NCI-H2081 (cell line): Measurements from ENCODE around the gene MED27.

Source experiments
- DNase-seq, 2 experiments: peaks; one replicate each; lab custom pipeline; 2025; lab: John Stamatoyannopoulos, UW

The MED27 gene, protein sequence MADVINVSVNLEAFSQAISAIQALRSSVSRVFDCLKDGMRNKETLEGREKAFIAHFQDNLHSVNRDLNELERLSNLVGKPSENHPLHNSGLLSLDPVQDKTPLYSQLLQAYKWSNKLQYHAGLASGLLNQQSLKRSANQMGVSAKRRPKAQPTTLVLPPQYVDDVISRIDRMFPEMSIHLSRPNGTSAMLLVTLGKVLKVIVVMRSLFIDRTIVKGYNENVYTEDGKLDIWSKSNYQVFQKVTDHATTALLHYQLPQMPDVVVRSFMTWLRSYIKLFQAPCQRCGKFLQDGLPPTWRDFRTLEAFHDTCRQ

GRCh38 chr9:132079391-132080091 is at the start of gene MED27:
MED27 (minus strand) TSS chr9:132079867; CDS start chr9:132079844, 23 bp downstream.
- DNase-seq, result peak; percentile 92 to 95

DNA sequence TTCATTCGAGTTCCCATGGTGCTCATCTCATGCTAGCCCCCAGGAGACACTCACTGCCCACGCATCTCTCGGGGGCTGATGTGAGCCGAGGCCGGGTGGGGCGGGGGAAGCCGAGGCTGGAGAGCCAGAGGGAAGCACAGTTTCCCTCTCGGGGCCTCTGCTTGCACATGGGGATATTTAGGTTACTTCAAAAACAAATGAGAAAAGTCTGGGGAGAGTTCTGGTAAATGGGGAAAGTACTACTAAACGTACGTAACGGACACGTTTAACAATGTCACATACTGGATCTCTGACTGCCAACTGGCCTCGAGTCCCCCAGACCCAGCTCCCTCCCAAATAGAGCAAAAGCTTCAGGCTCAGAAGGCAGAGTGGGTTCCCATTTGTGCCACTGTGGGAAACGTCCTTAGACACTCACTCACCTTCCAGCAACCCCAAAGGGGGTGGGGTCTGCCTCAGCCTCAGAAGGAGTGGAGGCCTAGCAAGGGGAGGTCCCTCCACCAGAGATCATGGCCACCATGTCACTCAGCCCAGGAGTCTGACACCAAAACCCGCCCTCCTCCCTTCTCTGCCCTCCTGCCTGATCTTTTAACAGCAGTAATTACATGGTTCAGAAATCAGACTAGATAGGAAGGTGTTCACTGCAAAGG is 48.3 kb upstream of the MED27 start:
- no peak for DNase-seq

GRCh38 chr9:132126680-132127236 is 47.1 kb upstream of the MED27 start:
- no peak for DNase-seq

GRCh38 chr9:132125944-132126679 is 46.4 kb upstream of the MED27 start:
- DNase-seq, result no peak

GRCh38 chr9:132125361-132125760 is 45.7 kb upstream of the MED27 start:
- DNase-seq, result no peak

DNA sequence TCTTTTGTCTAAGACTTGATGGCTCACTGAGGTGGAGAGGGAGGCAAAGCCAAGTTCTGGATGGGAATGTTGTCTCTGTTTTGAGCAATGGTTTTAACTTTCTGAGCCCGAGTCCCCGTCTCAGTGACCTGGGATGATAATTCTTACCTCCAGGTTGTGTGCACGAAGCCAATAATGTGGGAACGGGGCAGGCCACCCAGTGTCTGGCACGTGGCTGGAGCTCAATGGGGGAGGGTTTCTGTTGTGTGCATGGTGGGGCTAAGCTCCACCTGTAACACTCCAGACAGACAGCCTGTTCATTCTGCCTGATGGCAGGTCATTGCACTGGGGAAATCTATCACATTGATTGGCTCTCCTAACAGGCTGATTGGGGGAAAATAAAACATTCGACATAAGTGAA is 45.1 kb upstream of the MED27 start:
- no peak for DNase-seq

DNA sequence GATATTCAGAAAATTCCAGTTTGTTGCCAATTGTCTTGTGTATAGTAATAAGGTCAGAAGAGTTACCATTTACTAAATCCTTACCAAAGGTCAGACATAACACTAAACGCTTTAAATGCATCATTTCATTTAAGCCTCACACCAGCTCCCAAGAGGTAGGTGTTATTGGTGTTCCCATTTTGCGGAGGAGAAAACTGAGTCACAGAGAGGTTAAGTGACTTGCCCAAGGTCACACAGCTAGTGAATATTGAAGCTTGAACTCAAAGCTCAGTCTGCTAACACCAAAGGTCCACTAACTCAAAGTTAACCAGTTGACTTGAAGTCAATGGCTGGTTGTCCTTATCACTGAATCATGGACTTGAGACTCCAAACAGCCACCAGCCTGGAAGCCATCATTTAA is 41.4 kb upstream of the MED27 start:
- DNase-seq, result no peak

- no peak for DNase-seq
Measured at GRCh38 chr9:132117694-132118093, 38.0 kb upstream of the MED27 start.

GRCh38 chr9:132116583-132116982 is 36.9 kb upstream of the MED27 start:
- DNase-seq, result peak in 1 of 2 experiments; percentile 10

GRCh38 chr9:132114102-132114707 is 34.5 kb upstream of the MED27 start:
- DNase-seq, result no peak

- DNase-seq, result no peak
Measured at GRCh38 chr9:132109291-132109690, 29.6 kb upstream of the MED27 start.

DNA sequence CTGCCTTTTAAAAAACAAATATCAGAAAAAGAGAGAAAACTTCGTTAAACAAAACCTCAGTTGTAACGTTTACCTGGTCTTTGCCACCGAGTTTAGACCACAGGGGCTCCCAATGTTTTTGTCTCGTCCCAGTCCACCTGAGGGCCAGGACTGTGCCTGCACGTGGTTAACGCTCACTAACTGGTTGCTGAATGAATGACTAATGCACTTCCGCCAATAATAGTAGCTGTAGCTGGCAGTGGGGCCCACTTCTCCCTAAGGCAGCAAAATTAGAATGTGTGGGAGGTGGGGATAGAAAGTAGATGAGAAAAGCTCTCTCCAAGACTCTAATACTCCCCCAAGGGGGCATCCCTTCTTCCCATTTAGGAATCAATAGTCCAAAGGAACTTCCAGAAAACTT is 29.1 kb upstream of the MED27 start:
- DNase-seq, result no peak

- DNase-seq, result no peak
Measured at GRCh38 chr9:132099741-132100407, 20.2 kb upstream of the MED27 start.

DNA sequence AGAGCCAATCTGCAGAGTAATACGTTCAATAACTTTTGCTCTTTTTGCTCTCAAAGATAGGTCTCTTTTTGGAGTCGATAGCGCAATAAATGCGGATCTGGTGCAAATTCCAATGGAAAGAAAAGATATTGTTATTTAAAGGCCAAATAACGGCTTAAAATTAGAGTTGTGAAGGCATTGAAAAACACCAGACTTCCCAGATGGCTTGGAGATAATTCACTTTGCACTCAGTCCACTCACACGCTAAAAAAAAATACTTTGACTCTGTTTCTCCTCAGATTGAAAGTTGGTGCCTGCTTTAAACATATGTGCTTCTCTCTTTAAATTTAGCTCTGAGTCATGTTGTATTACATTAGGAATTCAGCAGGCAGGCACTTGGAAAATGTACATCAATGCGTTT is 19.5 kb upstream of the MED27 start:
- no peak for DNase-seq

DNA sequence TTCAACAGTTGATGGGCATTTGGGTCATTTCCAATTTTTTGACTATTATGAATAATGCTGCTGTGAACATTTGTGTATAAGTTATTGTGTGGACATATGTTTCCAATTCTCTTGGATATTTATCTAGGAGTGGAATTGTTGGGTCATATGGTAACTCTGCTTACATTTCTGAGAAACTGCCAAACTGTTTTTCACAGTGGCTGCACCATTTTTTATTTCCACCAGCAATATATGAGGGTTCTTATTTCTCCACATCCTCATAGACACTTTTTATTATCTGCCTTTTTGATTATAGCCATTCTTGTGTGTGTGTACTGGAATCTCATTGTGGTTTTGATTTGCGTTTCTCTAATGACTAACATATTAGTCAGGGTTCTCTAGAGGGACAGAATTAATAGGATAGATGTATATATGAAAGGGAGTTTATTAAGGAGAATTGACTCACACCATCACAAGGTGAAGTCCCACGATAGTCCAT is 14.7 kb upstream of the MED27 start:
- DNase-seq, result no peak

DNA sequence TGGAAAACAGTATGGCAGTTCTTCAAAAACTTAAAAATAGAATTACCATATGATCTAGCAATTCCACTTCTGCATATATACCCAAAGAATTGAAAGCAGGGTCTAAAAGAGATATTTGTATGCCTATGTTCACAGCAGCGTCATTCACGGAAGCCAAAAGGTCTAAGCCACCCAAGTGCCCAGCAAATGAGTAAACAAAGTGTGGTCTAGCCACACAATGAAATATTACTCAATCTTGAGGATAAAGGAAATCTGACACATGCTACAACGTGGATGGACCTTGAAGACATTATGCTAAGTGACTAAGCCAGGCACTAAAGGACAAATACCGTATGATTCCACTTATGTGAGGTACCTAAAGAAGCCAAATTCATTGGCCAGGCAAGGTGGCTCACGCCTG is 11.1 kb upstream of the MED27 start:
- no peak for DNase-seq

DNA sequence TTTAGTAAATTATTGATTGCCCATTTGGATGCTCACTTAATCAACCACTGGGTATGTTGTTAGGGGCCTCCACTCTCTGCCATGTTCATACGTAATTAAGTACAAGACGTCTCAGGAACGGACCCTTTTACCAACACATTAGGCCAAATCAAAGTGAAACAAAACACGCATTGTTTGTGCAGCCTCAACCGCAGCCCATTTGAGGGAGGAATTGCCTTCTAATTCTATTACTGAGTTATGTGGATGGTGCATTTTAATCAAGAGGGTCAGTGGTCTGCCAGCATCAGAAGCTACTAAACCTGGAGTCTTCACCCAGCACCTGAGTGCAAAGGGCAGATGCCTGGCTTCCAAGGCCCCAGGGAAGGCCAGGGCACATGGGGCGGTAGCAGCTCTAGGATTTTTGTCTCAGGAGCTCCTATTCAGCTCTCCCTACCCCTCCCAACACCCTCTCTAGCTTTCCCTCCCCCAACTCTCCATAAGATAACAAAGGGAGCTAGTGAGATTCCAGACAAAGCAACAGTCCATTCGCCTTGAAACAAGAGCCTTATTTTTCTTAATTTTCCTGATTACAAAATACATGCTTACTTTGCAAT is 7.9 kb upstream of the MED27 start:
- no peak for DNase-seq

- DNase-seq, result no peak
Measured at GRCh38 chr9:132082188-132082587, 2.5 kb upstream of the MED27 start.

- peak in 1 of 2 experiments; percentile 16 for DNase-seq
Measured at GRCh38 chr9:132078699-132079356, 839 bp downstream of the MED27 start.
